Keratinocyte (primary cell): ENCODE results near the gene KCNJ15.

Source experiments
- EZH2 ChIP-seq: IDR thresholded peaks from one replicate; pipeline ENCODE4 v1.6.1; 2012; ENCODE audit warnings: inconsistent platforms, mild to moderate bottlenecking, low read length, moderate library complexity
- TF ChIP-seq, protein P1 (sequence below), 3 experiments: IDR thresholded peaks in 1 of 3; conservative IDR thresholded peaks in 1 of 3; optimal IDR thresholded peaks in 1 of 3; 2 replicates in 2 of 3; 3 replicates in 1 of 3; pipeline versions ENCODE3 to v1.5.1; 2011; ENCODE audit warnings: low read length in 3 of 3, mild to moderate bottlenecking in 3 of 3, moderate library complexity in 2 of 3, control low read depth in 1 of 3, inconsistent platforms in 1 of 3; ENCODE audit not compliant: insufficient read depth in 2 of 3; ENCODE audit errors: extremely low read depth in 1 of 3

DNA sequence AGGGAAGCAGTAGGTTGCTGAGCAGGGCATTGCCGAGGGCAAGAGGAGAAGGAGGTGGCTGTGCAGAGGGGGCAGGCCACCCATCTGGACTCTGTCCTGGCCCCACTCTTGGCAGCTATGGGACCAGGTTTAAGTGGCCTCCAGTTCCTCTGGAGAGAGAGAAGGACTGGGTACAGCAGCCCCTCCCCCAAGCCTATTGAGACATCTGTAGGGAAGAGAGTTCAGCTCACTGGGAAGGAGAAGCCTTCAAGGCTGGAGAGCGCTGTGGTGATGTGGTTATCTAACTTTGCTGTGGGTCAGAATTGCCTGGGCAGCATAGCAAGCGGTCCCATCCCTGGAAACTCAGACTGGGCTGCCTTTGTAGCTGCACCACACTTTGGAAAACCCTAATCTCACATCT is 93.9 kb downstream of the KCNJ15 start:
- TF ChIP-seq, protein P1, sequence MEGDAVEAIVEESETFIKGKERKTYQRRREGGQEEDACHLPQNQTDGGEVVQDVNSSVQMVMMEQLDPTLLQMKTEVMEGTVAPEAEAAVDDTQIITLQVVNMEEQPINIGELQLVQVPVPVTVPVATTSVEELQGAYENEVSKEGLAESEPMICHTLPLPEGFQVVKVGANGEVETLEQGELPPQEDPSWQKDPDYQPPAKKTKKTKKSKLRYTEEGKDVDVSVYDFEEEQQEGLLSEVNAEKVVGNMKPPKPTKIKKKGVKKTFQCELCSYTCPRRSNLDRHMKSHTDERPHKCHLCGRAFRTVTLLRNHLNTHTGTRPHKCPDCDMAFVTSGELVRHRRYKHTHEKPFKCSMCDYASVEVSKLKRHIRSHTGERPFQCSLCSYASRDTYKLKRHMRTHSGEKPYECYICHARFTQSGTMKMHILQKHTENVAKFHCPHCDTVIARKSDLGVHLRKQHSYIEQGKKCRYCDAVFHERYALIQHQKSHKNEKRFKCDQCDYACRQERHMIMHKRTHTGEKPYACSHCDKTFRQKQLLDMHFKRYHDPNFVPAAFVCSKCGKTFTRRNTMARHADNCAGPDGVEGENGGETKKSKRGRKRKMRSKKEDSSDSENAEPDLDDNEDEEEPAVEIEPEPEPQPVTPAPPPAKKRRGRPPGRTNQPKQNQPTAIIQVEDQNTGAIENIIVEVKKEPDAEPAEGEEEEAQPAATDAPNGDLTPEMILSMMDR (optimal IDR thresholded peaks at IDR 0.05 in 1 of 3, IDR thresholded peaks at IDR 0.05 in 1 of 3, conservative IDR thresholded peaks at IDR 0.05 in 1 of 3; ENCODE audit: extremely low read depth in 1 of 3, insufficient read depth in 2 of 3, low read length in 3 of 3): no peak
- TF ChIP-seq EZH2: no peak
